ENCODE results near the gene IQGAP2. TPM values are rescaled to one million over a fixed set of nuclear protein-coding genes. Genes with fewer than 3 reads are reported as not detected.

The IQGAP2 gene
- total RNA-seq, 3 donors from 2014 or later (not counting 1 experiment from before 2014, with no cell fraction given) = 172 to 218 (median 207) TPM

GRCh38 chr5:76521240-76521758, 118.2 kb downstream of the IQGAP2 start:
- intact Hi-C loops (cut with micrococcal nuclease) = loop anchor here (5.0 kb wide), 1 partner anchor 49 kb away; no protein-coding TSS in a partner anchor
- Histone ChIP-seq H3K4me1 (ENCODE audit: control insufficient read depth, insufficient read depth, low read length) (peaks cover 16% of the 10 kb centered on the region), H3K27ac (ENCODE audit: low read length) (peak overlapping the region; percentile 58), H3K9me3 (ENCODE audit: control insufficient read depth, insufficient read depth, low read length) (no peaks in the 10 kb centered on the region), H3K4me3 (ENCODE audit: low read length) (no peak overlapping the region), H3K36me3 (ENCODE audit: control insufficient read depth, insufficient read depth, low read length) (no peaks in the 10 kb centered on the region), H3K27me3 (ENCODE audit: control insufficient read depth, insufficient read depth, low read length) (no peaks in the 10 kb centered on the region)
- Mint-ChIP-seq H3K4me3 (peak overlapping the region; percentile 43), H3K27ac (peak overlapping the region; percentile 92 to 95), H3K27me3 (ENCODE audit: low read depth in 2 of 2) (no peaks in the 10 kb centered on the region), H3K9me3 (no peaks in the 10 kb centered on the region), H3K4me1 (peaks cover 70 to 71% of the 10 kb centered on the region in 2 donors), H3K36me3 (no peaks in the 10 kb centered on the region)
- WGBS (ENCODE audit: insufficient coverage) = 67% methylated on average over 5 of the region's 6 CpGs
- ATAC-seq (peak; percentile 73 to 83 (median 79)), DNase-seq (peak in 1 of 2 donors; percentile 36)
- TF ChIP-seq, protein P1, sequence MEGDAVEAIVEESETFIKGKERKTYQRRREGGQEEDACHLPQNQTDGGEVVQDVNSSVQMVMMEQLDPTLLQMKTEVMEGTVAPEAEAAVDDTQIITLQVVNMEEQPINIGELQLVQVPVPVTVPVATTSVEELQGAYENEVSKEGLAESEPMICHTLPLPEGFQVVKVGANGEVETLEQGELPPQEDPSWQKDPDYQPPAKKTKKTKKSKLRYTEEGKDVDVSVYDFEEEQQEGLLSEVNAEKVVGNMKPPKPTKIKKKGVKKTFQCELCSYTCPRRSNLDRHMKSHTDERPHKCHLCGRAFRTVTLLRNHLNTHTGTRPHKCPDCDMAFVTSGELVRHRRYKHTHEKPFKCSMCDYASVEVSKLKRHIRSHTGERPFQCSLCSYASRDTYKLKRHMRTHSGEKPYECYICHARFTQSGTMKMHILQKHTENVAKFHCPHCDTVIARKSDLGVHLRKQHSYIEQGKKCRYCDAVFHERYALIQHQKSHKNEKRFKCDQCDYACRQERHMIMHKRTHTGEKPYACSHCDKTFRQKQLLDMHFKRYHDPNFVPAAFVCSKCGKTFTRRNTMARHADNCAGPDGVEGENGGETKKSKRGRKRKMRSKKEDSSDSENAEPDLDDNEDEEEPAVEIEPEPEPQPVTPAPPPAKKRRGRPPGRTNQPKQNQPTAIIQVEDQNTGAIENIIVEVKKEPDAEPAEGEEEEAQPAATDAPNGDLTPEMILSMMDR (IDR thresholded peaks at IDR 0.05) = no peak

- no peak for ATAC-seq
- peak overlapping the region; percentile 43 for H3K4me3 Mint-ChIP-seq
- H3K27me3 Mint-ChIP-seq (ENCODE audit: low read depth in 2 of 2) = no peaks in the 10 kb centered on the region
- TF ChIP-seq, protein P1 (IDR thresholded peaks at IDR 0.05) = no peak
- H3K9me3 Mint-ChIP-seq = no peaks in the 10 kb centered on the region
- WGBS (ENCODE audit: insufficient coverage) = 93% methylated on average over 10 of the region's 11 CpGs
- H3K4me3 ChIP-seq (ENCODE audit: low read length) = no peak overlapping the region
- no peak overlapping the region for H3K27ac ChIP-seq (ENCODE audit: low read length)
- peak overlapping the region; percentile 92 to 95 for H3K27ac Mint-ChIP-seq
- peaks cover 26% of the 10 kb centered on the region for H3K4me1 ChIP-seq (ENCODE audit: control insufficient read depth, insufficient read depth, low read length)
- DNase-seq = no peak
- no peaks in the 10 kb centered on the region for H3K36me3 Mint-ChIP-seq
- H3K27me3 ChIP-seq (ENCODE audit: control insufficient read depth, insufficient read depth, low read length) = no peaks in the 10 kb centered on the region
- H3K9me3 ChIP-seq (ENCODE audit: control insufficient read depth, insufficient read depth, low read length) = no peaks in the 10 kb centered on the region
- H3K4me1 Mint-ChIP-seq = peaks cover 69 to 71% of the 10 kb centered on the region in 2 donors
- intact Hi-C loops (cut with micrococcal nuclease) = loop anchor here (5.0 kb wide), 1 partner anchor 50 kb away; no protein-coding TSS in a partner anchor
- H3K36me3 ChIP-seq (ENCODE audit: control insufficient read depth, insufficient read depth, low read length) = no peaks in the 10 kb centered on the region
Observed at GRCh38 chr5:76522103-76522935, 119.2 kb downstream of the IQGAP2 start.

DNA sequence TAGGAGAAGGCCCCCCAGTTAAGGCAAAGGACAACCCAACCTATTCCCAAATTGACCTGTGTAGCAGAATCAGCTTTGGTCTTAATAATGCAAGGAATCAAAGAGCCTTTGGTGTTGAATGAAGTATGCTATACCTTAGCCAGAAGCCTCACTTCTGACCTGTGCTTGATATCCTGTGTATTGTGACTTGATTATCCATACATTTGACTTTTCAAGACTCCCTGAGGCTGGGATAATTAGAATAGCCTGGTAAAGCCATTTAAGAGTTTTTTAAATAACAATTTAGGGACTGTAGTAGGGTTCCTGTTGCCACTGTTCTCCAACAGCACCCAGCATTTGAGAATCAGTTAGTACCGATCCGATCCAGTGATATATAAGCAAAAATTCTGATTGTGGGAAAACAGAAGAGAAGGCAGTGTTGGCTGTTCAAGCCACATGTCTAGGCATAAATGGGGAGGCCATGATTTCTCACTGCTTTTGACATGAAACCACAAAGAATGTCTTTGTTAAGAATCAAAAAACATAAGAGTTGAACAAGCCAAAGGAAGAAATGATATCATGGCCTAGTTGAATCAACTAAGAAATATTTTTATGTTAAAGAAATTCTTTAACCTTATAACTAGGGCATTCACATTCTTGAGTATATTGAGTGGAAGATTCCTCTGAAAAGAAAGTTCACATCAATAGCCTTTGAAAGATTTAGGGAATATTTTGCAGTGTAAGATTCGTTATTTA, 121.2 kb downstream of the IQGAP2 start:
- 100% methylated on average over 3 of the region's 3 CpGs for WGBS (ENCODE audit: insufficient coverage)
- DNase-seq = no peak
- no peaks in the 10 kb centered on the region for H3K9me3 ChIP-seq (ENCODE audit: control insufficient read depth, insufficient read depth, low read length)
- intact Hi-C loops (cut with micrococcal nuclease) = loop anchor here (5.0 kb wide), 1 partner anchor 52 kb away; no protein-coding TSS in a partner anchor
- TF ChIP-seq, protein P1 (IDR thresholded peaks at IDR 0.05) = no peak
- Mint-ChIP-seq H3K27ac (peak overlapping the region; percentile 92 to 95), H3K9me3 (no peaks in the 10 kb centered on the region), H3K36me3 (no peaks in the 10 kb centered on the region), H3K27me3 (ENCODE audit: low read depth in 2 of 2) (no peaks in the 10 kb centered on the region), H3K4me3 (no peak overlapping the region), H3K4me1 (peaks cover 78 to 80% of the 10 kb centered on the region in 2 donors)
- no peak overlapping the region for H3K27ac ChIP-seq (ENCODE audit: low read length)
- H3K4me3 ChIP-seq (ENCODE audit: low read length) = no peak overlapping the region
- H3K36me3 ChIP-seq (ENCODE audit: control insufficient read depth, insufficient read depth, low read length) = no peaks in the 10 kb centered on the region
- ATAC-seq = no peak
- H3K4me1 ChIP-seq (ENCODE audit: control insufficient read depth, insufficient read depth, low read length) = peaks cover 28% of the 10 kb centered on the region
- no peaks in the 10 kb centered on the region for H3K27me3 ChIP-seq (ENCODE audit: control insufficient read depth, insufficient read depth, low read length)
